MCF 10A (cell line): ENCODE measurements around the gene ADGRL1. TPM values are rescaled to one million over a fixed set of nuclear protein-coding genes. Genes with fewer than 3 reads are reported as not detected.
"Not testable (repeated sequence)": the region's sequence is repeated elsewhere in the genome, so short reads cannot be mapped to it uniquely, and the experiment has no call there.

Experiments
- BruUV-seq: library from RNA; stranded (reverse); fragments of 400-500 nt; replicated peaks from 2 replicates; lab custom pipeline; 2021; lab: Mats Ljungman, UMichigan
- CTCF ChIA-PET: fragments of 300-600 bp; sonication (Branson Sonifier 250); formaldehyde crosslinking; extraction: SDS; loops from one replicate; lab custom pipeline; 2021; ENCODE audit warnings: antibody characterized with exemption, inconsistent platforms; lab: Yijun Ruan, JAX
- POLR2A ChIA-PET: fragments of 300-600, 350-650 bp; sonication (Branson Sonifier 250); formaldehyde crosslinking; extraction: SDS; loops from one replicate; lab custom pipeline; 2020; ENCODE audit warnings: antibody characterized with exemption, inconsistent platforms; lab: Yijun Ruan, JAX
- DNase-seq: peaks from one replicate; pipeline ENCODE4 v3.0.0-alpha.2; 2018; ENCODE audit not compliant: unreplicated experiment
- H3K27ac Mint-ChIP-seq: one replicate; pipeline ENCODE4 v1.8.0; 2022; ENCODE audit warnings: mild to moderate bottlenecking, low read depth, mixed read lengths; ENCODE audit not compliant: unreplicated experiment
- H3K27me3 Mint-ChIP-seq: one replicate; pipeline ENCODE4 v1.8.0; 2022; ENCODE audit warnings: mixed read lengths; ENCODE audit not compliant: insufficient read depth, unreplicated experiment
- H3K36me3 Mint-ChIP-seq: one replicate; pipeline ENCODE4 v1.8.0; 2022; ENCODE audit warnings: mild to moderate bottlenecking, moderate library complexity, mixed read lengths; ENCODE audit not compliant: insufficient read depth, unreplicated experiment
- H3K4me1 Mint-ChIP-seq: one replicate; pipeline ENCODE4 v1.8.0; 2022; ENCODE audit warnings: mixed read lengths; ENCODE audit not compliant: insufficient read depth, unreplicated experiment
- H3K4me3 Mint-ChIP-seq: one replicate; pipeline ENCODE4 v1.8.0; 2022; ENCODE audit warnings: mild to moderate bottlenecking, moderate library complexity, mixed read lengths; ENCODE audit not compliant: unreplicated experiment
- H3K9me3 Mint-ChIP-seq: one replicate; pipeline ENCODE4 v1.8.0; 2022; ENCODE audit warnings: mixed read lengths; ENCODE audit not compliant: unreplicated experiment
- intact Hi-C: fragments of 100-400 bp; cut with micrococcal nuclease; formaldehyde crosslinking; loops from 2 replicates; pipeline ENCODE4 v1.14.1; 2022
- total RNA-seq: library from RNA; stranded (reverse); gene quantifications from 2 replicates; pipeline ENCODE4 v1.2.3, GENCODE V29; 2022
- TF ChIP-seq, protein P1 (sequence below): fragments of 200-600 bp; IDR thresholded peaks from one replicate; pipeline ENCODE4 v1.8.0; 2022; ENCODE audit warnings: antibody characterized with exemption, mild to moderate bottlenecking; ENCODE audit not compliant: unreplicated experiment

Gene ADGRL1
- total RNA-seq, 1 experiment from 2014 or later: 15.9 TPM

DNA sequence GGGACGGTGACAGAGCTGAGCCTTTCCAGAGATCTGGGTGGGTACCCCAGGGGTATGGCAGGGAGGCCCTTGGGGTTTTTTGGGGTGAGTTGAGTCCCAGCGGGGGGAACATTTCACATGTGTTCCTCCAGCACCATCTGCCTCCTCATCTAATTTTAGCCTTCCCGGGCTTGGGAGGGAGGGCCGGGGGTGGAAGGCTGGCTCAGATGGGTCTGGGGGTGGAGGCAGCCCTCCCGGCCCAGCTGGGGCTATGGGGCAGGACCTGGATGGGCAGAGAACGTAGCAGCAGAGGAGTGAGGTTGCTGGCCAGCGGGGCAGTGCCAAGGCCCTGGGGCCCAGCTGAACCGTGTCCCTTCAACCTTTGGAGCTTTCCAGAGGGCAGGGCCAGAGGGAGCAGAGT lies 23.5 kb downstream of the ADGRL1 start:
- intact Hi-C loops: no loop called here
- DNase-seq: no peak
- Mint-ChIP-seq H3K4me1 (no peaks in the 10 kb centered on the region), H3K4me3 (no peak overlapping the region), H3K27me3 (no peaks in the 10 kb centered on the region), H3K9me3 (no peaks in the 10 kb centered on the region), H3K36me3 (peaks cover 7% of the 10 kb centered on the region), H3K27ac (no peak overlapping the region)
- TF ChIP-seq, protein P1, sequence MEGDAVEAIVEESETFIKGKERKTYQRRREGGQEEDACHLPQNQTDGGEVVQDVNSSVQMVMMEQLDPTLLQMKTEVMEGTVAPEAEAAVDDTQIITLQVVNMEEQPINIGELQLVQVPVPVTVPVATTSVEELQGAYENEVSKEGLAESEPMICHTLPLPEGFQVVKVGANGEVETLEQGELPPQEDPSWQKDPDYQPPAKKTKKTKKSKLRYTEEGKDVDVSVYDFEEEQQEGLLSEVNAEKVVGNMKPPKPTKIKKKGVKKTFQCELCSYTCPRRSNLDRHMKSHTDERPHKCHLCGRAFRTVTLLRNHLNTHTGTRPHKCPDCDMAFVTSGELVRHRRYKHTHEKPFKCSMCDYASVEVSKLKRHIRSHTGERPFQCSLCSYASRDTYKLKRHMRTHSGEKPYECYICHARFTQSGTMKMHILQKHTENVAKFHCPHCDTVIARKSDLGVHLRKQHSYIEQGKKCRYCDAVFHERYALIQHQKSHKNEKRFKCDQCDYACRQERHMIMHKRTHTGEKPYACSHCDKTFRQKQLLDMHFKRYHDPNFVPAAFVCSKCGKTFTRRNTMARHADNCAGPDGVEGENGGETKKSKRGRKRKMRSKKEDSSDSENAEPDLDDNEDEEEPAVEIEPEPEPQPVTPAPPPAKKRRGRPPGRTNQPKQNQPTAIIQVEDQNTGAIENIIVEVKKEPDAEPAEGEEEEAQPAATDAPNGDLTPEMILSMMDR: no peak
- BruUV-seq: no TSS peak
- ChIA-PET POLR2A (no interaction called here), CTCF (no interaction called here)

DNA sequence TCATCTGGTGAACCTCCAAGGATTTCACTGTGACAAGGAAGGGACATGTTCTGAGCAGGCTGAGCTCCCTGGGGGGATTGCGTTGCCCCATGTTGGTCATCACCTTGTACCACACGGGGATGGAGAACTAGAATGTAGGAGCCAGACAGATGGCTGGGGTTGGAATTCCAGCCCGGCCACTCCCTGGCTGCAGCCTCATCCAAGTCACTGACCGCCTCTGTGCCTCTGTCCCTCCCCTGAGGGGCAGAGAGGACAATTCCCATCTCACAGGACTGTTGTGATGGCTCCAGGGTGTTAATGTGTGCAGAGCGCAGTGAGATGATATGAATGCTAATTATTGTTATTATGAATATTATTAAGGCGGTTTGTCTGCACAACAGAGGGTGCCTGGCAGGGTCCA lies 24.1 kb downstream of the ADGRL1 start:
- no peaks in the 10 kb centered on the region for H3K9me3 Mint-ChIP-seq
- TF ChIP-seq, protein P1: no peak
- POLR2A ChIA-PET: no interaction called here
- no peak overlapping the region for H3K4me3 Mint-ChIP-seq
- intact Hi-C loops: no loop called here
- peaks cover 11% of the 10 kb centered on the region for H3K36me3 Mint-ChIP-seq
- BruUV-seq: no TSS peak
- no peaks in the 10 kb centered on the region for H3K4me1 Mint-ChIP-seq
- DNase-seq: no peak
- CTCF ChIA-PET: no interaction called here
- no peaks in the 10 kb centered on the region for H3K27me3 Mint-ChIP-seq
- no peak overlapping the region for H3K27ac Mint-ChIP-seq

DNA sequence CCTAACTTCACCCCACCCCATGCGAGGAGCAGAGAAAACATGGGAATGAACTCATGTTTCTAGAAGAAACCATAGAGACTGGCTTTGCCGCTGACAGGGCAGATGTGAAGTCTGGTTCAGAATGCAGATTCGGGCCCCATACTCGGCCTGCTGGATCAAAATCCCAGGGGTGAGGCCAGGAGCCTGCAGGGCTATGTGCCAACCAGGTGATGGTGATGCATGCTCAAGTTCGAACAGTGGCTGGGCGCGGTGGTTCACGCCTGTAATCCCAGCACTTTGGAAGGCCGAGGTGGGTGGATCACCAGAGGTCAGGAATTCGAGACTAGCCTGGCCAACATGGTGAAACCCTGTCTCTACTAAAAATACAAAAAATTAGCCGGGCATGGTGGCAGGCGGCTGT lies 24.8 kb downstream of the ADGRL1 start:
- POLR2A ChIA-PET, H3K27ac Mint-ChIP-seq, intact Hi-C loops, H3K4me3 Mint-ChIP-seq, H3K27me3 Mint-ChIP-seq, BruUV-seq, H3K4me1 Mint-ChIP-seq, H3K9me3 Mint-ChIP-seq, CTCF ChIA-PET, DNase-seq: not testable (repeated sequence)
- peaks cover 18% of the 10 kb centered on the region for H3K36me3 Mint-ChIP-seq

- Mint-ChIP-seq H3K4me3 (no peak overlapping the region), H3K27ac (no peak overlapping the region), H3K27me3 (no peaks in the 10 kb centered on the region), H3K36me3 (peaks cover 20% of the 10 kb centered on the region), H3K9me3 (no peaks in the 10 kb centered on the region), H3K4me1 (peaks cover 6% of the 10 kb centered on the region)
- ChIA-PET CTCF (no interaction called here), POLR2A (no interaction called here)
- intact Hi-C loops: no loop called here
- no peak for DNase-seq
- TF ChIP-seq, protein P1: no peak
- no TSS peak for BruUV-seq
These were observed 28.4 kb downstream of the ADGRL1 start for GRCh38 chr19:14177496-14178074.

DNA sequence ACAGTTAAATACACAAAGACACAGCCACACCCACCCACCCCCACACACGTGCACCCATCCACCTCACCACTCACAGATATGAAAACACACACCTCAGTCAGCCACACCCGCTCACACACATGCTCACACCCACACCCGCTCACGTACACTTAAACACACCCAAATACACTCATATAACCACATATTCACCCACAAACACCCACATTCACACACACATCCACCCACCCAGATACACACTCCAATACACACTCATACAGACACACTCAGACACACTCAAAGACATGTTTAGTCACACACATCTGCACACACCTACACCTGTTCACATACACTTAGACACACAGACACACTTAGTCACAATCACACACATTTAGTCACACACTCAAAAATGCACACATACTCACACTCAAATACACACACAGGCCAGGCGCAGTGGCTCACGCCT lies 30.6 kb downstream of the ADGRL1 start:
- Mint-ChIP-seq H3K27me3 (no peaks in the 10 kb centered on the region), H3K4me3 (no peak overlapping the region)
- BruUV-seq: no TSS peak

More for the DNA sequence above, 30.6 kb downstream of the ADGRL1 start:
- ChIA-PET POLR2A (no interaction called here), CTCF (interaction anchor here (0.7 kb wide), 1 partner anchor 16 kb away, joined by 3 read pairs; no protein-coding TSS in a partner anchor)
- H3K36me3 Mint-ChIP-seq: peaks cover 20% of the 10 kb centered on the region
- no peak overlapping the region for H3K27ac Mint-ChIP-seq
- intact Hi-C loops: no loop called here
- no peak for DNase-seq
- TF ChIP-seq, protein P1: no peak
- peaks cover 6% of the 10 kb centered on the region for H3K4me1 Mint-ChIP-seq
- H3K9me3 Mint-ChIP-seq: no peaks in the 10 kb centered on the region
